Endometrial microvascular endothelial cells (primary cell): ENCODE results near the gene RFC1. TPM values are rescaled to one million over a fixed set of nuclear protein-coding genes. Genes with fewer than 3 reads are reported as not detected.
"Not testable (repeated sequence)": the region's sequence is repeated elsewhere in the genome, so short reads cannot be mapped to it uniquely, and the experiment has no call there.

Experiments
- in situ Hi-C: cut with HindIII; loops from 2 replicates; pipeline ENCODE4 v1.10.0; 2017; ENCODE audit warnings: low sequenced_read_pairs, low pct_unique_long_range_greater_than_20kb; ENCODE audit errors: inconsistent ontology term
- total RNA-seq: library from RNA; depleted of rRNA; stranded (reverse); fragments of >200 nt; gene quantifications from one replicate; pipeline ENCODE4 v1.2.3, GENCODE V29; 2015; ENCODE audit errors: inconsistent ontology term

The RFC1 gene
- total RNA-seq, 1 donor from 2014 or later = 40.4 TPM

DNA sequence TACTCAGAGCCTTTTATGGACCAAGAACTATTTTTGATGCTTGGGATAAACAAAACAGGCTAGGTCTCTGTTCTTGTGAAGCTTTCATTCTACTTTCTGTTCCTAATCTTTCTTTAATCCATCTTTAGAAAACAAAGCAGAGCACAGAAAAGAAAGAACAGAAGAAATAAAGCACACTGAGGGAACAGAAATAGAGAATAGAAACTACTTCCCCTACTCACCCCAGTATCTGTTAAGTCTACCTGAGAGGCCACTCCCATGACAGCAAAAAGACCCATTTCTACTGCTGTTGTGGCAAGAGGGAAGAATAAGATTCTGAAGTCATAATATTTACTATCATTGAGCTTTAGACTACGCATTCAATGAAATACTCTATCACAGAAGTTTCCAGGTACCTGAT is 9.2 kb downstream of the RFC1 start:
- in situ Hi-C loops = no loop called here

GRCh38 chr4:39354254-39354552 is 12.0 kb downstream of the RFC1 start:
- in situ Hi-C loops = no loop called here

DNA sequence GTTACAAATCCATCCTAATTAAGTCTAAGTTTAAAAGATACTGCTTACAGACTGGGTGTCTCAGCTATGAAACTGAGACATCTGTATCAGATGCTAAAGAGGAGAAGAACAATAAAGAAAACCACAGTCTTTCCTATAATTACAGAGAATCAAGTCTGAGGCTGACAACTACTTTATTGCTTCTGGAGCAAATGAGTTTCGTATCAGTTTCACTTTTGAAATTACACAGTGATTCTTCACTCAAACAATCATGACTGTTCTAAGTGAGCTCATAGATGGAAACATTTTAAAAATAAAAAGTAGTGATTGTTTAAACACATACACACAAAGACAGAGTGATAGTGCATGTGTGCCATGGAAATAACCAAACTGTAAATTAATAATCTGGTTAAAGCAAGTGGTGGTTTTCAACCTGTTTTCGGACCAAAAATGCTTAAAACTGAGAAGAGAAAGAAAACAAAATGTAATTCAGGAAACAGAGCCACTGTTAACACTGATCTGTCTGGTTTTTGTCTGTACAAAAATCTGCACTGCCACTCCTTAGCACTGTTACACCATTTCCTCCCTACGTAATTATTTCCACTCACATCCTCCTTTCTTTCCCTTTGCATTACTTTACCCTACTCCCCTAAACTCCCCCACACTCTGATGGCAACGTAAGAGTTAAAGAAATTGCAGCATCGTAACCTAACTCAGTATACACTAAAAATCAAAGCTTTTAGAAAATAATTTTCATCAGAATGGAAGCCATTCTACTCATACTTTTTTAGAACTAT is 12.5 kb downstream of the RFC1 start:
- in situ Hi-C loops = no loop called here

DNA sequence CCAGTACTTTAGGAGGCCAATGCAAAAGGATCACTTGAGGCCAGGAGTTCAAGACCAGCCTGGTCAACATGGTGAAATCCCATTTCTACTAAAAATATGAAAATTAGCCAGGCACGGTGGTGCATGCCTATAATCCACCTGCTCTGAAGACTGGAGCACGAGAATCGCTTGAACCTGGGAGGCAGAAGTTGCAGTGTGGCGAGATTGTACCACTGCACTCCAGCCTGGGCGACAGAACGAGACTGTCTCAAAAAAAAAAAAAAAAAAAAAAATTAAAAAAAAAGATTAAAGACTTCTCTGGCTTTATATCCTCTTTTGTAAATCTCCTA is 13.0 kb downstream of the RFC1 start:
- in situ Hi-C loops = not testable (repeated sequence)

DNA sequence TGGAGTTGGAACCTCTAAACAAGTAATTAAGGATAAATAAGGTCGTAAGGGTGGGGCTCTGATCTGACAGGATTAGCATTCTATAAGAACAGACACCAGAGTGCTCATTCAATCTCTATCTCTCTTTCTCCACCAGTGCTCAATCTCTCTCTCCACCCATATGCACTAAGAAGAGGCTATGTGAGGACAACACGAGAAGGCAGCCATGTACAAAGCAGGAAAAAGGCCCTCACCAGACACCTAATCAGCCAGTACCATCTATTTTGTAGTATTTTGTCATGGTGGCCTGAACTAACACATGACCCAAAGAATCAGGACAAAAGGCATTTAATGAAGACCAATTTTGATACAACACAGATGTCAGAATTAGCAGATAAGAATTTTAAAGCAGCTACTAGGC is 16.8 kb downstream of the RFC1 start:
- in situ Hi-C loops = no loop called here

GRCh38 chr4:39348371-39349315 is 17.5 kb downstream of the RFC1 start:
- in situ Hi-C loops = no loop called here

DNA sequence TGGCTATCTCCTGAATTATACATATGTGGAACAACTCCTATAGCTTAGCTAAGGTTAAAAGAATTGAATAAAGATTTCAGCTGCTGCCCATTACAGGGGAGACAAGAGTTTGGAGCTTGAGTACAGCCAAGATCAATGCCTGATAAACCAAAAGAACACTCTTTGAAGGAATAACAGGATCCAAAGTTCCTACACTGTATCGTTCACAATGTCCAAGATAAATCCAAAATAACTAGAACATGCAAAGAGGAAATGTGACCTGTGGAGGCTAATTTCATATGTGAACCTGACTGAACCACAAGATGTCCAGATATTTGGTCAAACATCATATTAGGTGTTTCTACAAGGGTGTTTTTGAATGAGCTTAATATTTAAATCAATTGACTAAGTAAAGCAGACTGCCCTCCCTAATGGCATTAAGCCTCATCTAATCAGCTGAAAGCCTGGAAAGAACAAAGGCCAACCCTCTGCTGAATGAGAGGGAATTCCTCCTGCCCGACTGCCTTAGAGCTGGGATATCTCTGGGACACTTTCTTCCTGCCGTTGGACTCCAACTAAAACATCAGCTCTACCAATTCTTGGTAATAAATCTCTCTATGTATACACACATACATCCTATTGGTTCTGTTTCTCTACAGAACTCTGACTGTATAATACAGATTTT is 19.2 kb downstream of the RFC1 start:
- in situ Hi-C loops = no loop called here

- in situ Hi-C loops = no loop called here
These were observed 23.4 kb downstream of the RFC1 start for GRCh38 chr4:39342731-39343130.

GRCh38 chr4:39341075-39341725 is 25.0 kb downstream of the RFC1 start:
- in situ Hi-C loops = no loop called here

GRCh38 chr4:39339968-39340367 is 26.2 kb downstream of the RFC1 start:
- in situ Hi-C loops = no loop called here

- in situ Hi-C loops = no loop called here
These were observed 28.3 kb downstream of the RFC1 start for GRCh38 chr4:39337841-39338240.

GRCh38 chr4:39335566-39335965 is 30.6 kb downstream of the RFC1 start:
- in situ Hi-C loops = no loop called here

- in situ Hi-C loops = no loop called here
These were observed 35.0 kb downstream of the RFC1 start for GRCh38 chr4:39331191-39331590.

- in situ Hi-C loops = no loop called here
These were observed 35.8 kb downstream of the RFC1 start for GRCh38 chr4:39330353-39330752.

DNA sequence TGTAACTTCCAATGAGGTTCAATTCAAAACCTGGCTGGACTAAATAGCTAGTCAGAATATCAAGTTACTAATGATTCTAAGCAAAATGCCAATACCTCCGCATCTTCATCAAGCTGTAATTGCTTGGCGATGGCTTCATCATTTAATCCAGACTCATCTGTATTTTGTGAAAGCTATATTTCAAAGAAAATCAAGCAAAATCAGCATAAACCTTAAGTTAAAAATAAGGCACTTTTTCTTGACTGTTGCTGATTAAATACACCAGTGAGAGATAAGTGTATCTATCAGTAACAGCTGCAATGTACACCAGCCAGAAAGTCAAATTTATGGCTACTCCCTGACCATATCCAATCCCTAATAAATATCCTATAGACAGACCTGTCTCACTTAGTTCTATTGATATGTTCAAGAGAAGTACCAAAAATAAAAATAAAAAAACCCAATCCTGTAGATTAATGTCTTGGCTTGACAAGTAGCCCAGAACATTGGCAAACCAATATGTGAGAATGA is 39.6 kb downstream of the RFC1 start:
- in situ Hi-C loops = no loop called here

GRCh38 chr4:39324897-39325613 is 41.1 kb downstream of the RFC1 start:
- in situ Hi-C loops = no loop called here

GRCh38 chr4:39324446-39324845 is 41.7 kb downstream of the RFC1 start:
- in situ Hi-C loops = no loop called here

DNA sequence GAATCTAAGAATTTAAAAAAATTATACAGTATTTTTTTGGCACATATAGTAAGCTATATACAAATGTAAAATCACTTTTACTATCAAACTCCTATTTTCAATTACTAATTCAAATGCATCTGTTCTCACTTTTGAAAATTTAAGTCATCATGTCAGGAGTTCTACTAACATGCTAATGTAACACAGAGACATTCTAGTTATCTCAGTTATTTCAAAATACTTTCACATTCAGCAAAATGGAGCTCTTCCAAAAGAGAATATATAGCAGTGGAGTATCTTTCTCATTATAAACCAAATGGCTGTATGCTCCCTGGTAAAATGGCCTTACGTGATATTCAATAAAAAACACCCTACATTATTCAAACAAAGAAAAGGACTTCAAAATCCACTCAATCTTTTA is 42.3 kb downstream of the RFC1 start:
- in situ Hi-C loops = no loop called here
